SK-N-SH (cell line): Measurements from ENCODE around the gene STPG1. TPM values are rescaled to one million over a fixed set of nuclear protein-coding genes. Genes with fewer than 3 reads are reported as not detected.

Source experiments
- CTCF ChIA-PET: fragments of 300-600, 350-600 bp; formaldehyde crosslinking; extraction: SDS; loops from one replicate; lab custom pipeline; 2021; lab: Yijun Ruan, JAX
- POLR2A ChIA-PET: fragments of 350-600 bp; sonication (Branson Sonifier 250); formaldehyde crosslinking; extraction: SDS; loops from one replicate; lab custom pipeline; 2020; ENCODE audit warnings: antibody characterized with exemption, inconsistent platforms; lab: Yijun Ruan, JAX
- DNase-seq: peaks from one replicate; pipeline ENCODE4 v3.0.0; 2012
- H2AFZ ChIP-seq: fragments of 200-600 bp; sonication (generic); 2 replicates; pipeline ENCODE4 v1.8.1; 2016; ENCODE audit warnings: antibody characterized with exemption, mild to moderate bottlenecking, low read depth
- H3F3A ChIP-seq: fragments of 200-600 bp; sonication (generic); replicated peaks from 2 replicates; pipeline ENCODE3; 2016; ENCODE audit warnings: antibody characterized with exemption, mild to moderate bottlenecking; ENCODE audit not compliant: insufficient read depth
- H3K27ac ChIP-seq, 2 experiments: fragments of 200-500 bp in 1 of 2; fragments of 200-600 bp in 1 of 2; sonication (Bioruptor generic) in 1 of 2; sonication (generic), shearing (Covaris generic) in 1 of 2; 2 replicates each; pipeline versions ENCODE4 v1.5.1 to v1.6.1; 2014 to 2016; ENCODE audit warnings: low read depth in 2 of 2, inconsistent platforms in 1 of 2, low read length in 1 of 2, mild to moderate bottlenecking in 1 of 2, mixed read lengths in 1 of 2
- H3K27me3 ChIP-seq: fragments of 200-600 bp; sonication (generic), shearing (Covaris generic); 2 replicates; pipeline ENCODE4 v1.6.1; 2016; ENCODE audit warnings: mixed run types; ENCODE audit not compliant: insufficient read depth
- H3K36me3 ChIP-seq, 2 experiments: fragments of 200-500 bp in 1 of 2; fragments of 200-600 bp in 1 of 2; sonication (Bioruptor generic) in 1 of 2; sonication (generic) in 1 of 2; replicated peaks in 1 of 2; 2 replicates each; pipeline versions ENCODE3 to v1.5.1; 2014 to 2016; ENCODE audit warnings: low read length in 1 of 2, mild to moderate bottlenecking in 1 of 2; ENCODE audit not compliant: insufficient read depth in 2 of 2, control insufficient read depth in 1 of 2
- H3K4me1 ChIP-seq, 2 experiments: fragments of 200-500 bp in 1 of 2; fragments of 200-600 bp in 1 of 2; sonication (Bioruptor generic) in 1 of 2; sonication (generic), shearing (Covaris generic) in 1 of 2; 2 replicates each; pipeline versions ENCODE4 v1.5.1 to v1.6.1; 2014 to 2016; ENCODE audit warnings: low read depth in 1 of 2, low read length in 1 of 2, mixed run types in 1 of 2; ENCODE audit not compliant: insufficient read depth in 2 of 2, control insufficient read depth in 1 of 2
- H3K4me2 ChIP-seq: fragments of 200-600 bp; sonication (generic), shearing (Covaris generic); 2 replicates; pipeline ENCODE4 v1.6.1; 2017; ENCODE audit warnings: mixed run types
- H3K4me3 ChIP-seq, 2 experiments: fragments of 200-500 bp in 1 of 2; fragments of 200-600 bp in 1 of 2; sonication (Bioruptor generic) in 1 of 2; sonication (generic), shearing (Covaris generic) in 1 of 2; 2 replicates each; pipeline versions ENCODE4 v1.5.1 to v1.8.1; 2014 to 2016; ENCODE audit warnings: low read depth in 2 of 2, inconsistent platforms in 1 of 2, low read length in 1 of 2, mild to moderate bottlenecking in 1 of 2, mixed read lengths in 1 of 2, moderate library complexity in 1 of 2
- H3K79me2 ChIP-seq: fragments of 200-600 bp; sonication (generic); 2 replicates; pipeline ENCODE4 v1.8.1; 2017; ENCODE audit warnings: mild to moderate bottlenecking; ENCODE audit not compliant: insufficient read depth
- H3K9ac ChIP-seq: fragments of 200-600 bp; sonication (generic); 2 replicates; pipeline ENCODE4 v1.6.1; 2017; ENCODE audit warnings: mixed run types
- H3K9me2 ChIP-seq: fragments of 200-600 bp; sonication (generic); 2 replicates; pipeline ENCODE4 v1.6.1; 2017; ENCODE audit warnings: mixed run types
- H3K9me3 ChIP-seq: fragments of 200-600 bp; sonication (generic); 2 replicates; pipeline ENCODE4 v1.6.1; 2017; ENCODE audit warnings: mixed run types, mild to moderate bottlenecking, moderate library complexity
- H4K20me1 ChIP-seq: fragments of 200-600 bp; sonication (generic); 2 replicates; pipeline ENCODE4 v1.6.1; 2017; ENCODE audit warnings: mild to moderate bottlenecking, mixed run types; ENCODE audit not compliant: insufficient read depth
- CHD2 ChIP-seq: fragments of 150-350 bp; IDR thresholded peaks from 2 replicates; pipeline ENCODE4 v1.6.1; 2018; ENCODE audit warnings: low read length; ENCODE audit not compliant: partially characterized antibody
- CTCF ChIP-seq: fragments of 200-600 bp; sonication (generic); IDR thresholded peaks from 2 replicates; pipeline ENCODE4 v1.6.1; 2017; ENCODE audit warnings: antibody characterized with exemption, mild to moderate bottlenecking, moderate library complexity
- EZH2phosphoT487 ChIP-seq: fragments of 200-600 bp; sonication (generic); IDR thresholded peaks from 2 replicates; pipeline ENCODE4 v1.6.1; 2017; ENCODE audit warnings: low read depth, mixed run types, mild to moderate bottlenecking, antibody characterized with exemption, moderate library complexity, borderline replicate concordance
- FOXM1 ChIP-seq: IDR thresholded peaks from 2 replicates; pipeline ENCODE4 v1.4.0; 2012; ENCODE audit warnings: low read depth, mild to moderate bottlenecking
- MEF2A ChIP-seq: IDR thresholded peaks from 2 replicates; pipeline ENCODE4 v1.4.0; 2012; ENCODE audit warnings: low read depth, borderline replicate concordance
- REST ChIP-seq: IDR thresholded peaks from 2 replicates; pipeline ENCODE4 v1.6.1; 2012; ENCODE audit warnings: mild to moderate bottlenecking, low read depth, low read length, moderate library complexity
- RXRA ChIP-seq: IDR thresholded peaks from 2 replicates; pipeline ENCODE4 v1.4.0; 2012; ENCODE audit warnings: low read depth, mild to moderate bottlenecking, borderline replicate concordance
- YY1 ChIP-seq: IDR thresholded peaks from 2 replicates; pipeline ENCODE4 v1.4.0; 2012; ENCODE audit warnings: low read depth, mild to moderate bottlenecking
- WGBS: methylation state at CpG from one replicate; pipeline ENCODE4 v1.1.6; 2017; ENCODE audit warnings: low lambda C conversion rate; 5-methylcytosine and 5-hydroxymethylcytosine counted together
- polyA plus RNA-seq, 3 experiments: library from polyadenylated mRNA; depleted of rRNA; stranded (reverse); fragments of >200 nt; gene quantifications; 2 replicates each; pipeline ENCODE4 v1.2.3, GENCODE V29; 2012

STPG1 gene
- polyA plus RNA-seq, 1 of the 3 experiments (the other 2 are of a cell fraction) = 8.7 TPM

- TF ChIP-seq REST = no peak
- no peak for TF ChIP-seq MEF2A
- TF ChIP-seq CTCF = no peak
- TF ChIP-seq RXRA = no peak
- TF ChIP-seq EZH2phosphoT487 = no peak
- TF ChIP-seq FOXM1 = no peak
- TF ChIP-seq CHD2 = no peak
Observed at GRCh38 chr1:24319312-24319863, 94.2 kb downstream of the STPG1 start, which contains the start of gene GRHL3 (continued).

GRCh38 chr1:24318615-24319311 is 94.8 kb downstream of the STPG1 start:
- no peak overlapping the region for H3K4me2 ChIP-seq
- ChIA-PET CTCF (interaction anchor here (0.8 to 4.0 kb wide), 6 partner anchors 10 to 120 kb away, joined by 3 to 18 read pairs (median 4); no protein-coding TSS in a partner anchor), POLR2A (no interaction called here)
- no peak overlapping the region for H2AFZ ChIP-seq
- H3K36me3 ChIP-seq = no peaks in the 10 kb centered on the region
- no peak overlapping the region for H3K9ac ChIP-seq
- no peaks in the 10 kb centered on the region for H3F3A ChIP-seq
- WGBS = 70% methylated on average over 5 of the region's 5 CpGs
- no peak overlapping the region for H3K4me3 ChIP-seq
- H4K20me1 ChIP-seq = no peaks in the 10 kb centered on the region
- H3K27me3 ChIP-seq = 0 out of 2 replicates have a peak, but pooled peaks cover 17% of the 10 kb centered on the region
- no peak overlapping the region for H3K27ac ChIP-seq
- H3K9me3 ChIP-seq = no peaks in the 10 kb centered on the region
- no peaks in the 10 kb centered on the region for H3K9me2 ChIP-seq
- H3K79me2 ChIP-seq = no peaks in the 10 kb centered on the region
- peaks cover 0 to 9% of the 10 kb centered on the region in 2 experiments; a peak in 1 of 4 replicates for H3K4me1 ChIP-seq
- TF ChIP-seq YY1 = no peak
- DNase-seq = peak; percentile 46
